HG02840 (cell line): ENCODE results near the gene TAS2R42.

ENCODE experiments used
- ATAC-seq: cut with Tn5 transposase; IDR thresholded peaks from one replicate; pipeline ENCODE4 v1.9.1; 2021; ENCODE audit warnings: mild to moderate bottlenecking, moderate library complexity, moderate number of reproducible peaks; ENCODE audit not compliant: unreplicated experiment, low FRiP score

TAS2R42 gene, protein sequence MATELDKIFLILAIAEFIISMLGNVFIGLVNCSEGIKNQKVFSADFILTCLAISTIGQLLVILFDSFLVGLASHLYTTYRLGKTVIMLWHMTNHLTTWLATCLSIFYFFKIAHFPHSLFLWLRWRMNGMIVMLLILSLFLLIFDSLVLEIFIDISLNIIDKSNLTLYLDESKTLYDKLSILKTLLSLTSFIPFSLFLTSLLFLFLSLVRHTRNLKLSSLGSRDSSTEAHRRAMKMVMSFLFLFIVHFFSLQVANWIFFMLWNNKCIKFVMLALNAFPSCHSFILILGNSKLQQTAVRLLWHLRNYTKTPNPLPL

GRCh38 chr12:11186837-11187236 lies at the start of gene TAS2R42:
TSS of gene TAS2R42 (minus strand) at chr12:11186937. CDS start at chr12:11186937, 0 bp downstream.
- no peak for ATAC-seq

DNA sequence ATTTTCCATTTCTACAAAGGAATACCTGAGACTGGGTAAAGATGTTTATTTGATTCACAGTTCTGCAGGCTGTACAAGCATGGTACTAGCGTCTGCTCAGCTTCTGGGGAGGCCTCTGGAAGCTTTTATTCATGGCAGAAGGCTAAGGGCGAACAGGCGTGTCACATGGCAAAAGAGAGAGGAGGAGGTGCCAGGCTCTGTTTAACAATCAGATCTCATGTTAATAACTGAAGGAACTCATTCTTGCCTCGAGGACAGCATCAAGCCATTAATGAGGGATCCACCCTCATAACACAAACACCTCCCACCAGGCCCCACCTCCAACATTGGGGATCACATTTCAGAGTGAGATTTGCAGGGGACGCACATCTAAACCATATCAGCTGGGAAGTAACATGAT lies 46.8 kb upstream of the TAS2R42 start:
- ATAC-seq = no peak

DNA sequence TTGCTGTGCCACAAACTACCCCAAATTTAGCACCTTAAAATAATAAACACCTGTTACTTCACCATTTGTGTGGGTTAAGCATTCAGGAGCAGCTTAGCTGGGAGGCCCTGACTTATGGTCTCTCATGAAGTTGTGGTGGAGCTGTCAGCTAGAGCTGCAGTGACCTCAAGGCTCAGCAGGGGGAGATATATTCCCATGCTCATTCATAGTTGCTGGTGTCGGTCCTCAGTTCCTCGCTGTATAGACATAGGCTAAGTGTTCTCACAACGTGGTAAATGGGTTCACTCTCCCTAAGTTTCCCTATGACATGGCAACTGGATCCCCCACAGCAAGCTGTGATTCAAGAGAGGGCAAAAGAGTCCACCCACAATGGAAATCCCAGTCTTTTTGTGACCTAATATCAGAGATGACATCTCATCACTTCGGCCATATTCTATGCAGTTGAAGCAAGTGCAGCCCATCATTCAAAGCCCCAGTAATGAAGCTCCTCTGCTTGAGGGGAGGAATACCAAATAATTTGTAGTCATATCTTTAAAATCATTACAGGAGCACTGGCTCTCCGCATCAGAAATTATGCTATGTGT lies 41.7 kb upstream of the TAS2R42 start:
- no peak for ATAC-seq

DNA sequence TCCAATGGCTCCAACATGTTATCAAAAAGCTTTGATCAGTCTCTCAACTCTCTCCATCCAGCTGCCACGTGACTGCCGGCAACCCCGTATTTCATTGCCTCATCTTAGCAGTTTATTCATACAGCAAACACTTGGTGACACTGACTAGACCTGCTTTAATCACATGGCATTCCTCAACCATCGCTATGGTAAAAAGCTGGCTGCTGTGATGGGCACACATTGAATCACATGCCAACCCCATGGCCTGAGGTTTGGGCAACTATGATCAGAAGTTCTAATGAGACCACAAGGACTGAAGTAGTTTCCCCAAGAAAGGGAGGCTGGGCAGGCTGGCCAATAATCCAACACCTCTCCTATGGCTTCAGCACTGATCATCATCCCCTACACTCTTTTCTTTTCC lies 40.6 kb upstream of the TAS2R42 start:
- no peak for ATAC-seq

DNA sequence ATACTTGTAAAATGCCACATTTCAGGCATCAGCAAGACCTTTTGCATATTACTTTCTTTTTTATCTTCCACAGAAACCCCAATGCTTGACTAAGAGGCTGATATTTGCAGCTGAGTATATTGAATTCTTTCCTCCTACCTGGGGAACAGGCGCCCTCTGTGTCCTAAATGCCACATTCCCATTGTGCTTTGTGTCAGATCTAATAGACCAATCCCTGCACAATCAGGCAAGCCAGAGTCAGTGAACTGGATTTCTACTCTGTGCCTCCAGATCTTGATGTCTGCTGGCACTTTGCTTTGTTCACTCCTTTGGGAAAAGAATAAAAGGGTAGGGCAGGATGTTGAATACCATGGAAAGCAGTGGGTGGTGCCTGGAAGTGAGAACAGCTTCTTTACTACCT lies 22.4 kb upstream of the TAS2R42 start:
- no peak for ATAC-seq

GRCh38 chr12:11204173-11204572 lies 17.4 kb upstream of the TAS2R42 start:
- ATAC-seq = no peak

DNA sequence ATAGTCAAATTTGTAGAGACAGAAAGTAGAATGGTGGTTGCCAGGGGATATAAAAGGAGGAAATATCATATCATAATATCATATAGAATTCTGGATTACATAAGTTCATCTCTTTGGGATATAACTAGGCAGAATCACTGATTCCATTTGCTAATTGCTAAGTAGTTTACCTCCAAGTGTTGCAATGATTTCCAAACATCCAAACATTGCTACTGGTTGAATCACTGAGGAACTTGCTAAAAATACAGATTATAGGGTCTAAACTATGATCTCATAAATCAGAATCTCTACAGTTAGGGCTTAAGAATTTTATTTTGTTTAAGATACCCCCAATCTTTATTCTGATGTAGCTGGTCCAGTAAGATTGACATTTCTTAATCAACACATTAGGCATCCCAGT lies 16.1 kb upstream of the TAS2R42 start:
- no peak for ATAC-seq

- ATAC-seq = no peak
Observed at GRCh38 chr12:11183011-11183410, 3.7 kb downstream of the TAS2R42 start.

DNA sequence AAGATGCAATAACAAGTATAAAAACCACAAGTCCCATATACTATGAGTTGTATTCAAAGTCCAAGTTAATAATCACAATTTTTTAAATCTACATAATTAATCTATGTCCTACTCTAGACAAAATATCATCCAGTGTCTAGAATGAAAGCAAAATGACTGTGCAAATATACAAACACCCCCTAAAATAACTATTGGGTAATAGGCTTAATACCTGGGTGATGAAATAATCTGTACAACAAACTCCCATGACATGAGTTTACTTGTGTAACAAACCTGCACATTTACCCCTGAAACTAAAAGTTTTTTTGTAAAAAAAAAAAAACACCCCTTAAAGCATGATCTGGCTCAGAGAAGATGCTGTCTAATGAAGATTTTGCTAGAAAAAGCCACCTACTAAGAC lies 4.2 kb downstream of the TAS2R42 start:
- ATAC-seq = no peak

DNA sequence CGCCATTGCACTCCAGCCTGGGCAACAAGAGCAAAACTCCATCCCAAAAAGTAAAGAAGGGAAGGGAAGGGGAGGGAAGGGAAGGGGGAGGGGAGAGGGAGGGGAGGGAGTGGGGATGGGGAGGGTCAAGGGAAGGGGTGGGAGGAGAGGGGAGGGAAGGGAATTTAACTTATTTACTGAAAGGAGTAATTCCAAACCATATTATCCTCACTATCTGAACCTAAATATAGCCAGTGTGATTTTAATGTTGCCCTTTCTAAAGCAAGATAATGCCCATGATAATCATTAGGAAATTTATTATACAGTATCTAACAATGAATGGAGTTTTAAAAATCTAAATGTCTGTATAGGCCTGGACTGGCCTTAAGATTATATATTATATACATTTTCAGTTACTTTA lies 8.5 kb downstream of the TAS2R42 start:
- no peak for ATAC-seq

GRCh38 chr12:11174022-11174421 lies 12.7 kb downstream of the TAS2R42 start:
- ATAC-seq = no peak

DNA sequence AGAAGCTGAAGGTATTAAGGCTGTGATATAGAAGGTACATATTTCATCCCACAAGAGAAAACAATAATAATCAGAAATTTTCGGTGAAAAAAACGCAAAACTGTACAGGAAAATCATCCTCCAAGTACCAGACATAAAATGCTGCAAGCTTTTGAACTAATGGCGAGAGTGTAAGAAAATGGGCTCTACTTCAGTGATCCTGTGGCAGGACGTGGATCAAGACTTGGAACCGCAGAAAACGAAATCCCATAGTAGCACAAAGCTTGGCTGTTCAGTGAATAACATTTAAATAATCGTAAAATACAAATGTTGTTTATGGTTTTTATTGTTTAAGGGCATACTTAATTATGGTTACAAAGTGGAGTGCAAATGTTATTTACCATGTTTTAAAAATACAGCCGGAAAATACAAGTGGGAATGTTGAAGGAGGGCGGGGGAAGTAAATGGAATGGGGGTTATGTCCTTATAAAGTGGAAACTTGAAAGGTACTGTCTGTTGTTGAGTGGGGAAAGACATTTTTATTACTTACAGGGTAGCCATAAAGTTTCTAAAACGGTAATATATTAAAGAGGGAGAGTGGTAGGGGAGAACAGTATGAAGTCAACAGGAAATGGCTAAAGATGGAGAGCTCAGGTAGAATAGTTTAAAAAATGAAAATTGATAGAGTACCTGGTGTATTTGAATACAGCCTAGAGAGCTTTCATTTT lies 14.6 kb downstream of the TAS2R42 start:
- ATAC-seq = no peak

GRCh38 chr12:11171145-11171968 lies 15.4 kb downstream of the TAS2R42 start, which contains the start of gene SMIM10L1:
TSS of gene SMIM10L1 (plus strand) at chr12:11171194. CDS start at chr12:11171357, 163 bp downstream.
- peak; percentile 94 for ATAC-seq

DNA sequence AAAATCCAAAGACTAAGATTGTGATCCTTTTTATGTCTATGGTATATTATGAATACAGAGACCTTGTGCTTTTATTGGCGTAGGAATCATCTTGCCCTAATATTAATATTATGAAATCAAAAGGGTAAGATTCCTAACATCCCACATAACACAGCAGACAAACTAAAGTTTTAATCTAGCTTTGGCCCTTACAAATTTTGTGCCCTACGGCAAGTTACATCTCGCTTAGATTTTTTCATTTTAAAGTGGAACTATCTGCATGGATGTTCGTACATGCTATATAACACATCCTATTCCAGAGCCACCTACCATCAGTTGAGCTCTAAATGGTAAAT lies 16.0 kb downstream of the TAS2R42 start:
- ATAC-seq = no peak

DNA sequence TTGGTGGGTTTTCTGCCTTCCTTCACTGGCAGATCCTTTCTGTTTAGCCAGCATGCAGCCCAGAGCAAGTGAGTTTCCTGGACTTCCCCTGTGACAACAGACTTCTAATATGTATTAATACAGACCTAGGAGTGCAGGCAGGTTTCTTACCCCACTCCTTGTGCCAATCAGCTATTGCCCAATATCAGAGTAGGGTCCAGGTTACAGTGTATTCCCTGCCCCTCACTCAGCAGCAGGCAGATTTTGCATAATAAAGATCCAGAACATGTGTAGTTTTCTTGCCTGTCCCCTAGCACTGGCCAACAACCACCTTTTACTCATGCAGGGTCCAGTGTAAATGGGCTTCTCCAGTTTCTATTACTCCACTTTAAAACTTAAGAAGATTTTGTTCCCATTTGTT lies 20.4 kb downstream of the TAS2R42 start:
- no peak for ATAC-seq

DNA sequence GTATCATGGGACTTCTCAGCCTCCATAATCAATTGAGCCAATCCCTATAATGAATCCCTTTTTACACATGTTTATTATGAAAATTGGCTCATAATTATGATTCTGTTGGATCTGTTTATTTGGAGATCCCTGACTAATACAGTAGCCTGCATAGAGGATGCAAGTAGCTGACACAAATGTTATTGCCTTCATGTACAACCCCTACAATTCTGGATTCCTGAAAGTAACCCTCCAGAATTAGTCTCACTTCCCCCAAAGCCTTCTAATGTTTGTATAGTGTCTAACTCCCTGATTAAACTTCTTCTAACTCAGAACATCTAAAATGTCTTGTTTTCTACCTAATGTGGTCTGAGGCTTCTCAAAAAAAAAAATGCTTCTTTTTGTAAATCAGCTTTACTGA lies 22.4 kb downstream of the TAS2R42 start:
- no peak for ATAC-seq

DNA sequence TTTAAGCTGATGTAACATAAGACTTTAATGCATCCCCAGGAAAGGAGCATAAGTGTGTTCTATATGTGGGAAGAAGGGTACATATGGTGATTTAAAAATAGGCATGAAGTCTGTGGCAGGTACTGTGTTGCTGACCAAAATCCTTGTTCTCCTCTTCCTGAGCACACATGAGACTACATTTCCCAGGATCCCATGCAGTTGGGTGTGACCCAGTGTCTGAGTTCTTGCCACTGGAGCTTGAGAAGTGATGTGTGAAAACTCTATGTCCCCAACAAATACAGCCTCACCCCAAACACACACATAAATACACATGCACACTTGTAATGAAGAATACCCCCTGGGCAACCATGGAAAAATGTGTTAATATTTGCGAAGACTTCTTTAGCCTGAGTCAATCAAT lies 24.2 kb downstream of the TAS2R42 start:
- no peak for ATAC-seq

GRCh38 chr12:11158885-11159444 lies 27.8 kb downstream of the TAS2R42 start:
- no peak for ATAC-seq

GRCh38 chr12:11154400-11154925 lies 32.3 kb downstream of the TAS2R42 start:
- no peak for ATAC-seq

DNA sequence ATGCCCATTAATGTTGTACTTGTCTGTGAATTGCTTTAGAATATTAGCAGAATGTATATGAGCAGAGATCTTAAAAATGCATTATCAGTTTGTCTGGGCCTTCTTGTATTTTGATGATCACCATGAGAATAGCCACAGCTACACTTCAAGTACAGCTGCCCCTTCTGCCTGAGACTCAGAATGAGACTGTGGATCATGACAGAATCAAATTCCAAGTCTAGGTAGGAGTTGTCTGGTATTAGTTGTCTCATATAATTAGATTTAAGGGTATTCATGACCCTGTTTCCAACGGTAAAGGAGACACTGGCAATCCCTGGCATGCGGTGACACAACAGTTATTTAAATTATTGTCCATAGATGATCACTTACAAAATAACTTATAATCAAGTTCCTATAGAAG lies 34.0 kb downstream of the TAS2R42 start:
- ATAC-seq = no peak
